ENCODE results near the gene FUT2. TPM values are rescaled to one million over a fixed set of nuclear protein-coding genes. Genes with fewer than 3 reads are reported as not detected.

Gene FUT2
- total RNA-seq, 2 experiments from 2014 or later = not detected

GRCh38 chr19:48672994-48673393 is 22.8 kb upstream of the FUT2 start, which contains the start of gene NTN5:
TSS of gene NTN5 (minus strand) at chr19:48673017. CDS start at chr19:48670986, 2,031 bp downstream.
- H3K4me1 Mint-ChIP-seq (ENCODE audit: low read depth) = peaks cover 7% of the 10 kb centered on the region
- CTCF ChIA-PET = no interaction called here
- no peak for TF ChIP-seq CTCF (IDR thresholded peaks at IDR 0.05)

GRCh38 chr19:48673436-48674100 is 22.2 kb upstream of the FUT2 start:
- CTCF ChIA-PET = no interaction called here
- Histone ChIP-seq H3K27ac (ENCODE audit: low read depth in 1 of 2, low read length in 2 of 2) (no peak overlapping the region), H3K9me3 (ENCODE audit: control insufficient read depth in 1 of 2, insufficient read depth in 1 of 2, low read length in 2 of 2) (no peaks in the 10 kb centered on the region), H3K36me3 (ENCODE audit: insufficient read depth, low read length) (no peaks in the 10 kb centered on the region), H3K4me1 (ENCODE audit: insufficient read depth, low read length) (peaks cover 9% of the 10 kb centered on the region), H3K4me3 (ENCODE audit: low read length) (no peak overlapping the region), H3K27me3 (ENCODE audit: control insufficient read depth in 1 of 2, insufficient read depth in 2 of 2, low read length in 2 of 2) (no peaks in the 10 kb centered on the region)
- ATAC-seq (ENCODE audit: poor library complexity) (no peak), DNase-seq (no peak)
- TF ChIP-seq CTCF (IDR thresholded peaks at IDR 0.05) = no peak
- H3K27ac Mint-ChIP-seq = no peak overlapping the region
- intact Hi-C loops (cut with DNase I, micrococcal nuclease) = no loop called here
- no peak overlapping the region for H3K4me3 Mint-ChIP-seq
- H3K4me1 Mint-ChIP-seq (ENCODE audit: low read depth) = peaks cover 7% of the 10 kb centered on the region
- H3K36me3 Mint-ChIP-seq (ENCODE audit: low read depth) = no peaks in the 10 kb centered on the region
- POLR2A ChIA-PET = interaction anchor here (0.6 kb wide), 1 partner anchor 36 kb away, joined by 3 read pairs; no protein-coding TSS in a partner anchor
- H3K27me3 Mint-ChIP-seq = no peaks in the 10 kb centered on the region
- no peaks in the 10 kb centered on the region for H3K9me3 Mint-ChIP-seq

More at GRCh38 chr19:48672994-48673393, 22.8 kb upstream of the FUT2 start, which contains the start of gene NTN5:
- Histone ChIP-seq H3K4me1 (ENCODE audit: insufficient read depth, low read length) (peaks cover 9% of the 10 kb centered on the region), H3K27me3 (ENCODE audit: control insufficient read depth in 1 of 2, insufficient read depth in 2 of 2, low read length in 2 of 2) (no peaks in the 10 kb centered on the region), H3K9me3 (ENCODE audit: control insufficient read depth in 1 of 2, insufficient read depth in 1 of 2, low read length in 2 of 2) (no peaks in the 10 kb centered on the region), H3K36me3 (ENCODE audit: insufficient read depth, low read length) (no peaks in the 10 kb centered on the region), H3K4me3 (ENCODE audit: low read length) (no peak within 1 kb of the TSS), H3K27ac (ENCODE audit: low read depth in 1 of 2, low read length in 2 of 2) (no peak within 1 kb of the TSS)
- POLR2A ChIA-PET = no interaction called here
- H3K9me3 Mint-ChIP-seq = no peaks in the 10 kb centered on the region
- H3K36me3 Mint-ChIP-seq (ENCODE audit: low read depth) = no peaks in the 10 kb centered on the region
- intact Hi-C loops (cut with DNase I, micrococcal nuclease) = no loop called here
- no peak within 1 kb of the TSS for H3K27ac Mint-ChIP-seq
- H3K27me3 Mint-ChIP-seq = no peaks in the 10 kb centered on the region
- no peak within 1 kb of the TSS for H3K4me3 Mint-ChIP-seq
- DNase-seq = no peak
- ATAC-seq (ENCODE audit: poor library complexity) = no peak

- no peak for ATAC-seq (ENCODE audit: poor library complexity)
- Mint-ChIP-seq H3K36me3 (ENCODE audit: low read depth) (no peaks in the 10 kb centered on the region), H3K27me3 (no peaks in the 10 kb centered on the region), H3K27ac (no peak overlapping the region), H3K4me1 (ENCODE audit: low read depth) (peaks cover 7% of the 10 kb centered on the region), H3K9me3 (no peaks in the 10 kb centered on the region), H3K4me3 (no peak overlapping the region)
- H3K36me3 ChIP-seq (ENCODE audit: insufficient read depth, low read length) = no peaks in the 10 kb centered on the region
- H3K27ac ChIP-seq (ENCODE audit: low read depth in 1 of 2, low read length in 2 of 2) = no peak overlapping the region
- intact Hi-C loops (cut with DNase I, micrococcal nuclease) = no loop called here
- no peaks in the 10 kb centered on the region for H3K27me3 ChIP-seq (ENCODE audit: control insufficient read depth in 1 of 2, insufficient read depth in 2 of 2, low read length in 2 of 2)
- no peak for TF ChIP-seq CTCF (IDR thresholded peaks at IDR 0.05)
- H3K9me3 ChIP-seq (ENCODE audit: control insufficient read depth in 1 of 2, insufficient read depth in 1 of 2, low read length in 2 of 2) = no peaks in the 10 kb centered on the region
- POLR2A ChIA-PET = interaction anchor here (0.6 to 2.7 kb wide), 3 partner anchors 25 to 55 kb away, joined by 3 to 8 read pairs (median 4); partner anchors contain the start of genes RPL18 and SPHK2
- H3K4me3 ChIP-seq (ENCODE audit: low read length) = no peak overlapping the region
- H3K4me1 ChIP-seq (ENCODE audit: insufficient read depth, low read length) = peaks cover 9% of the 10 kb centered on the region
- no peak for DNase-seq
- CTCF ChIA-PET = interaction anchor here (0.9 to 2.1 kb wide), 3 partner anchors 22 to 29 kb away, joined by 3 to 16 read pairs (median 6); partner anchors contain the start of gene CA11
Observed at GRCh38 chr19:48674216-48674809, 21.5 kb upstream of the FUT2 start.
